SK-N-SH treated with all-trans-retinoic acid at 6 μM for 48 hours (cell line): ENCODE results near the gene TJP2.

Experiments
- ATAC-seq: fragments of 200-7000 bp; cut with Tn5 transposase; 3 replicates; pipeline ENCODE4 v1.9.1; 2020; ENCODE audit warnings: mild to moderate bottlenecking, moderate library complexity
- ARNTL ChIP-seq: fragments of 450-650 bp; formaldehyde crosslinking; IDR thresholded peaks from 2 replicates; pipeline ENCODE4 v1.5.0; 2020; ENCODE audit warnings: low read depth, mild to moderate bottlenecking, moderate library complexity, borderline replicate concordance
- BACH2 ChIP-seq: fragments of 250-450 bp; sonication (Bioruptor Pico); IDR thresholded peaks from 2 replicates; pipeline ENCODE4 v1.9.0; 2021; ENCODE audit warnings: mild to moderate bottlenecking, borderline replicate concordance
- CSDC2 ChIP-seq: fragments of 250-450 bp; sonication (Bioruptor Pico); IDR thresholded peaks from 2 replicates; pipeline ENCODE4 v1.5.0; 2020; ENCODE audit warnings: mild to moderate bottlenecking, moderate library complexity
- GLIS3 ChIP-seq: fragments of 250-450 bp; sonication (Bioruptor Pico); IDR thresholded peaks from 2 replicates; pipeline ENCODE4 v1.5.0; 2020; ENCODE audit warnings: mild to moderate bottlenecking, moderate library complexity
- ISL1 ChIP-seq: fragments of 250-450 bp; sonication (Bioruptor Pico); IDR thresholded peaks from 2 replicates; pipeline ENCODE4 v2.1.2; 2022; ENCODE audit warnings: mild to moderate bottlenecking, moderate library complexity
- OSR1 ChIP-seq: fragments of 250-450 bp; sonication (Bioruptor Pico); IDR thresholded peaks from 2 replicates; pipeline ENCODE4 v1.8.0; 2022; ENCODE audit warnings: moderate library complexity, mild to moderate bottlenecking, inconsistent platforms
- PPARA ChIP-seq: fragments of 250-450 bp; sonication (Bioruptor Pico); IDR thresholded peaks from 2 replicates; pipeline ENCODE4 v1.5.0; 2020; ENCODE audit warnings: mild to moderate bottlenecking, borderline replicate concordance
- RARB ChIP-seq: fragments of 250-450 bp; sonication (Bioruptor Pico); IDR thresholded peaks from 2 replicates; pipeline ENCODE4 v1.8.0; 2021; ENCODE audit warnings: mild to moderate bottlenecking, moderate library complexity
- SNAI2 ChIP-seq: fragments of 250-450 bp; sonication (Bioruptor Pico); IDR thresholded peaks from 2 replicates; pipeline ENCODE4 v1.5.0; 2020; ENCODE audit warnings: mild to moderate bottlenecking, moderate library complexity
- TCF4 ChIP-seq: fragments of 250-450 bp; sonication (Bioruptor Pico); IDR thresholded peaks from 2 replicates; pipeline ENCODE4 v1.8.0; 2021; ENCODE audit warnings: mild to moderate bottlenecking, moderate library complexity, borderline replicate concordance
- TOX ChIP-seq: fragments of 250-450 bp; sonication (Bioruptor Pico); IDR thresholded peaks from 2 replicates; pipeline ENCODE4 v1.8.0; 2021; ENCODE audit warnings: mild to moderate bottlenecking, moderate library complexity, borderline replicate concordance
- ZC3H10 ChIP-seq: fragments of 250-450 bp; sonication (Bioruptor Pico); IDR thresholded peaks from 2 replicates; pipeline ENCODE4 v1.5.1; 2021; ENCODE audit warnings: mild to moderate bottlenecking, moderate library complexity
- ZFP3 ChIP-seq: fragments of 250-450 bp; sonication (Bioruptor Pico); IDR thresholded peaks from 2 replicates; pipeline ENCODE4 v1.5.0; 2020; ENCODE audit warnings: mild to moderate bottlenecking, moderate library complexity
- ZFP30 ChIP-seq: fragments of 450-650 bp; formaldehyde crosslinking; IDR thresholded peaks from 2 replicates; pipeline ENCODE4 v1.5.0; 2022; ENCODE audit warnings: mild to moderate bottlenecking, moderate library complexity
- ZNF565 ChIP-seq: fragments of 450-650 bp; formaldehyde crosslinking; conservative IDR thresholded peaks from 2 replicates; pipeline ENCODE4 v1.5.0; 2020; ENCODE audit warnings: low read depth, mild to moderate bottlenecking, moderate library complexity
- ZNF70 ChIP-seq: fragments of 450-650 bp; formaldehyde crosslinking; IDR thresholded peaks from 2 replicates; pipeline ENCODE4 v1.5.0; 2020; ENCODE audit warnings: mild to moderate bottlenecking, moderate library complexity
- ZNF8 ChIP-seq: fragments of 450-650 bp; formaldehyde crosslinking; IDR thresholded peaks from 2 replicates; pipeline ENCODE4 v1.5.0; 2020; ENCODE audit warnings: mild to moderate bottlenecking, moderate library complexity
- TF ChIP-seq, protein P1 (sequence below): fragments of 250-450 bp; sonication (Bioruptor Pico); IDR thresholded peaks from 2 replicates; pipeline ENCODE4 v1.8.0; 2020; ENCODE audit warnings: mild to moderate bottlenecking, moderate library complexity, borderline replicate concordance
- TF ChIP-seq, protein P2 (sequence below): fragments of 250-450 bp; sonication (Bioruptor Pico); IDR thresholded peaks from 2 replicates; pipeline ENCODE4 v1.8.0; 2021; ENCODE audit warnings: low read depth, mild to moderate bottlenecking, moderate library complexity, borderline replicate concordance
- TF ChIP-seq, protein P3 (sequence below): fragments of 250-450 bp; sonication (Bioruptor Pico); IDR thresholded peaks from 2 replicates; pipeline ENCODE4 v1.5.0; 2020; ENCODE audit warnings: mild to moderate bottlenecking, moderate library complexity
- TF ChIP-seq, protein P4 (sequence below): fragments of 250-450 bp; sonication (Bioruptor Pico); IDR thresholded peaks from 2 replicates; pipeline ENCODE4 v1.5.1; 2020; ENCODE audit warnings: low read depth, mild to moderate bottlenecking, moderate library complexity

Gene TJP2

DNA sequence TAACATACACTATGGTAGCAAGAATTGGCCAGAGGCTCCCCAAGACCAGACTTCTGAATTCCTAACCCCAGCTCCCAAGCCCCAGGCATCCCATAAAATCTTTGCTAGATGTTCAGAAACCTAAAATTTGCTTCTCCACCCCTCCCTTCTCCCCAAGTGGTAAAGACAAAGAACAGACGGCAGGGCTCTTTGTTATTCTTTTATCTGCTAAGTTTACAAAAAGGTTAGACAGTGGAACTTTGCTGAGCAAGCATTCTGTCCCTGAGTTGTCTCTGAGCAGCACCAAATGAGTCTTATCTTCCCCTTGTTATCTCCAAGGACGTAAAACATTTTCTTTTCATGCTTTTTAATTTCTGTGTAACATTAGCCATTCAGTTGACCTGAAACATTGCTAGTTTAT is 30.2 kb downstream of the TJP2 start (continued):
- TF ChIP-seq, protein P1, sequence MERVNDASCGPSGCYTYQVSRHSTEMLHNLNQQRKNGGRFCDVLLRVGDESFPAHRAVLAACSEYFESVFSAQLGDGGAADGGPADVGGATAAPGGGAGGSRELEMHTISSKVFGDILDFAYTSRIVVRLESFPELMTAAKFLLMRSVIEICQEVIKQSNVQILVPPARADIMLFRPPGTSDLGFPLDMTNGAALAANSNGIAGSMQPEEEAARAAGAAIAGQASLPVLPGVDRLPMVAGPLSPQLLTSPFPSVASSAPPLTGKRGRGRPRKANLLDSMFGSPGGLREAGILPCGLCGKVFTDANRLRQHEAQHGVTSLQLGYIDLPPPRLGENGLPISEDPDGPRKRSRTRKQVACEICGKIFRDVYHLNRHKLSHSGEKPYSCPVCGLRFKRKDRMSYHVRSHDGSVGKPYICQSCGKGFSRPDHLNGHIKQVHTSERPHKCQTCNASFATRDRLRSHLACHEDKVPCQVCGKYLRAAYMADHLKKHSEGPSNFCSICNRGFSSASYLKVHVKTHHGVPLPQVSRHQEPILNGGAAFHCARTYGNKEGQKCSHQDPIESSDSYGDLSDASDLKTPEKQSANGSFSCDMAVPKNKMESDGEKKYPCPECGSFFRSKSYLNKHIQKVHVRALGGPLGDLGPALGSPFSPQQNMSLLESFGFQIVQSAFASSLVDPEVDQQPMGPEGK (CRISPR knock-in tag): no peak
- TF ChIP-seq ZFP30 (CRISPR knock-in tag): no peak
- TF ChIP-seq ZC3H10: no peak
- TF ChIP-seq OSR1 (CRISPR knock-in tag): no peak
- TF ChIP-seq CSDC2 (CRISPR knock-in tag): no peak
- TF ChIP-seq SNAI2 (CRISPR knock-in tag): no peak
- TF ChIP-seq ISL1 (CRISPR knock-in tag): no peak

DNA sequence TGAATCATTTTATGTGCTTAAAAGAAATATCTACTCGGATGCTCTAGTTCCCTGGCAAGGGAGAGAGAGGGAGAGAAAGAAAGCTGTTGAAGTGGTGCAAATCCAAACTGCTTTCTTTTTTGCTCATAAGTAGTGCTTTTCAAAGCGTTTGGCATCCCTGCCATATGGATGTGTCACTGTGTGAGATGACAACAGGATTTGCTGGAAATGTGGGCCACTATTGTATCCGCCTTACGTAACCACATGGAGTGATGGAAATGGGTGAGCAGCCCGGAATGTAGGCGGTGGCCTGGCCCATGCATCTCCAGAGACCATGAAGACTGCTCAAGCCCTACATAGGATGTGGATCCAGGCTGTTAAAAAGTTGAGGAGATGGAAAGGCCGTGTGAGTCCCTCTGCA is 30.8 kb downstream of the TJP2 start:
- no peak; the same call in 2 of the 3 replicates for ATAC-seq

DNA sequence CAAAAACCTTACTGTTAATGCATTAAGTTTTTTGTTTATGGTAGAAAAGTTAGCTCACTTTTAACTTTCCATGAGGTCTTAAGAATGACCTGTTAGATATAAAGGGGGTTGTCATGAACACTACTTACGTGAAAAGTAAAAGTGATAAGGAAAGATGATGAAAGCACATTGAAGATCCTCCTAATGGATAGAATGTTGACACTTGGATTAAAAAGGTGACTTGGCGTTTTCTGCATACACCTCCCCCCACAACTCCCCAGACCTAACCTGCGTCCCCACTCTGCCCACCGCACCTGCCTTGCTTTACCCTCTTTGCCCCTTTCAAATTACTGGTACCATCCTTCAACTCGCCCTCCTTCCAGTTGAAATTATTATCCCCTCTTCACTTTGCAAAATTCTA is 32.0 kb downstream of the TJP2 start:
- no peak for TF ChIP-seq PPARA
- TF ChIP-seq, protein P1 (CRISPR knock-in tag): no peak
- no peak for TF ChIP-seq ISL1 (CRISPR knock-in tag)
- no peak for TF ChIP-seq ZFP3 (CRISPR knock-in tag)
- no peak for TF ChIP-seq ARNTL (CRISPR knock-in tag)
- TF ChIP-seq GLIS3: no peak
- TF ChIP-seq, protein P2, sequence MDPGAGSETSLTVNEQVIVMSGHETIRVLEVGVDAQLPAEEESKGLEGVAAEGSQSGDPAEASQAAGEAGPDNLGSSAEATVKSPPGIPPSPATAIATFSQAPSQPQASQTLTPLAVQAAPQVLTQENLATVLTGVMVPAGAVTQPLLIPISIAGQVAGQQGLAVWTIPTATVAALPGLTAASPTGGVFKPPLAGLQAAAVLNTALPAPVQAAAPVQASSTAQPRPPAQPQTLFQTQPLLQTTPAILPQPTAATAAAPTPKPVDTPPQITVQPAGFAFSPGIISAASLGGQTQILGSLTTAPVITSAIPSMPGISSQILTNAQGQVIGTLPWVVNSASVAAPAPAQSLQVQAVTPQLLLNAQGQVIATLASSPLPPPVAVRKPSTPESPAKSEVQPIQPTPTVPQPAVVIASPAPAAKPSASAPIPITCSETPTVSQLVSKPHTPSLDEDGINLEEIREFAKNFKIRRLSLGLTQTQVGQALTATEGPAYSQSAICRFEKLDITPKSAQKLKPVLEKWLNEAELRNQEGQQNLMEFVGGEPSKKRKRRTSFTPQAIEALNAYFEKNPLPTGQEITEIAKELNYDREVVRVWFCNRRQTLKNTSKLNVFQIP (CRISPR knock-in tag): no peak
- no peak for TF ChIP-seq ZNF565 (CRISPR knock-in tag)
- no peak for TF ChIP-seq BACH2
- no peak for TF ChIP-seq SNAI2 (CRISPR knock-in tag)
- TF ChIP-seq, protein P3, sequence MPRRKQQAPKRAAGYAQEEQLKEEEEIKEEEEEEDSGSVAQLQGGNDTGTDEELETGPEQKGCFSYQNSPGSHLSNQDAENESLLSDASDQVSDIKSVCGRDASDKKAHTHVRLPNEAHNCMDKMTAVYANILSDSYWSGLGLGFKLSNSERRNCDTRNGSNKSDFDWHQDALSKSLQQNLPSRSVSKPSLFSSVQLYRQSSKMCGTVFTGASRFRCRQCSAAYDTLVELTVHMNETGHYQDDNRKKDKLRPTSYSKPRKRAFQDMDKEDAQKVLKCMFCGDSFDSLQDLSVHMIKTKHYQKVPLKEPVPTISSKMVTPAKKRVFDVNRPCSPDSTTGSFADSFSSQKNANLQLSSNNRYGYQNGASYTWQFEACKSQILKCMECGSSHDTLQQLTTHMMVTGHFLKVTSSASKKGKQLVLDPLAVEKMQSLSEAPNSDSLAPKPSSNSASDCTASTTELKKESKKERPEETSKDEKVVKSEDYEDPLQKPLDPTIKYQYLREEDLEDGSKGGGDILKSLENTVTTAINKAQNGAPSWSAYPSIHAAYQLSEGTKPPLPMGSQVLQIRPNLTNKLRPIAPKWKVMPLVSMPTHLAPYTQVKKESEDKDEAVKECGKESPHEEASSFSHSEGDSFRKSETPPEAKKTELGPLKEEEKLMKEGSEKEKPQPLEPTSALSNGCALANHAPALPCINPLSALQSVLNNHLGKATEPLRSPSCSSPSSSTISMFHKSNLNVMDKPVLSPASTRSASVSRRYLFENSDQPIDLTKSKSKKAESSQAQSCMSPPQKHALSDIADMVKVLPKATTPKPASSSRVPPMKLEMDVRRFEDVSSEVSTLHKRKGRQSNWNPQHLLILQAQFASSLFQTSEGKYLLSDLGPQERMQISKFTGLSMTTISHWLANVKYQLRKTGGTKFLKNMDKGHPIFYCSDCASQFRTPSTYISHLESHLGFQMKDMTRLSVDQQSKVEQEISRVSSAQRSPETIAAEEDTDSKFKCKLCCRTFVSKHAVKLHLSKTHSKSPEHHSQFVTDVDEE (CRISPR knock-in tag): no peak
- no peak for TF ChIP-seq RARB (CRISPR knock-in tag)
- no peak for TF ChIP-seq ZNF70 (CRISPR knock-in tag)
- TF ChIP-seq OSR1 (CRISPR knock-in tag): no peak
- no peak for TF ChIP-seq ZNF8
- no peak for TF ChIP-seq CSDC2 (CRISPR knock-in tag)
- no peak for TF ChIP-seq TOX

More for the DNA sequence above, 30.8 kb downstream of the TJP2 start:
- TF ChIP-seq ZNF8 (no peak), TOX (no peak), PPARA (no peak)

DNA sequence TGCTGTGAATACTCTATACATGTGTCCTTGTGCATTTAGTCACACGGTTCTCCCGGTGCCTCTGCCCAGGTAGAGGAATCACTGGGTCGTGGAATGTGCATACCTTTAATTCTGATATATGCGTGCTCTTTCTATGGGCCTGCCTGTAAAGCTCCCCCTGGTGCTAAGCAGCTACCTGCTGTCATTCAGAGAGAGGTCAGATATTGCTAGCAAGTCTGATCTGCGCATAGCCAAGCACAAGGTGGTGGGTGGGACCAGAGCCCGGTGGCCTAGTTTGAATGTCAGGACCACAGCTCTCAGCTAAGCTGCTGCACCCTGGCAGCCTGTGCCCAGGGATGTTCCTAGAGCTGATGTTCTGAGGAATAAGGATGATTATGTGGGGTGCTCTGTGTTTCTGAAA is 33.4 kb downstream of the TJP2 start:
- ATAC-seq: no peak
- TF ChIP-seq RARB (CRISPR knock-in tag) (no peak), ISL1 (CRISPR knock-in tag) (no peak)
- TF ChIP-seq, all 23 proteins: peak for 0

More for the DNA sequence above, 32.0 kb downstream of the TJP2 start:
- no peak for ATAC-seq

DNA sequence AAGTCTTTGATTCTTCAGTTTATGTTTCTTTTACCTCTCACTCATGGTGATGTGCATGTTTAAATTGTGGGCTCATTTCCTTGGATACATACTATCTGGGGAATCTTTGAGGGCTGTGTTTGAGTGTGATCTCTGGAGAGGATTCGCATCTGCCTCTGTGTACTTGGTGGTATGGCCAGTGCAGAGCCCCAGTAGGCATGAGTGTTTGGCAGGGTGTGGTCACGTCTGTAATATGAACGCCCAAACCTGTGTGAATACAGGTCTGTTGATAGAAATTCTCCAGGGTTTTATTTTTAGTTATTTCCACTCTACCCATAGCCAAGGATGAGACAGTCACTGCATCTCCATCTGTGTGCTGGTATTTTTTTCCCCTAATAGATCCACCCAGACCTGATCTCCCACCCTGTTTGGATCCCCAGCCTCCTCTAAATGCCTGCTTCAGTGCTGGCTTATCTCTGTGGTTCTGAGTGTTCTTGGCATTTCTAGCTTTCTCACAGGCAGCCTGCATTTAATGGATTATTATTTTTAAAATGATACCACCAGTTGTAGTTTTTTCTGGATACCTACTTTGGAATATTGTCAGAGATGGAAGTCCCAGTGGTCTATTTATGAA is 37.5 kb downstream of the TJP2 start:
- ATAC-seq: no peak
- TF ChIP-seq OSR1 (CRISPR knock-in tag) (no peak), ZNF70 (CRISPR knock-in tag) (no peak), ZC3H10 (no peak), PPARA (no peak), TCF4 (CRISPR knock-in tag) (no peak), ZFP3 (CRISPR knock-in tag) (no peak), GLIS3 (no peak), TOX (no peak), CSDC2 (CRISPR knock-in tag) (no peak)
- TF ChIP-seq, protein P4, sequence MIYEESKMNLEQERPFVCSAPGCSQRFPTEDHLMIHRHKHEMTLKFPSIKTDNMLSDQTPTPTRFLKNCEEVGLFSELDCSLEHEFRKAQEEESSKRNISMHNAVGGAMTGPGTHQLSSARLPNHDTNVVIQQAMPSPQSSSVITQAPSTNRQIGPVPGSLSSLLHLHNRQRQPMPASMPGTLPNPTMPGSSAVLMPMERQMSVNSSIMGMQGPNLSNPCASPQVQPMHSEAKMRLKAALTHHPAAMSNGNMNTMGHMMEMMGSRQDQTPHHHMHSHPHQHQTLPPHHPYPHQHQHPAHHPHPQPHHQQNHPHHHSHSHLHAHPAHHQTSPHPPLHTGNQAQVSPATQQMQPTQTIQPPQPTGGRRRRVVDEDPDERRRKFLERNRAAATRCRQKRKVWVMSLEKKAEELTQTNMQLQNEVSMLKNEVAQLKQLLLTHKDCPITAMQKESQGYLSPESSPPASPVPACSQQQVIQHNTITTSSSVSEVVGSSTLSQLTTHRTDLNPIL (CRISPR knock-in tag): no peak
- TF ChIP-seq, protein P1 (CRISPR knock-in tag): no peak
